HepG2 (cell line): ENCODE data around the gene CHCHD1. TPM values are rescaled to one million over a fixed set of nuclear protein-coding genes. Genes with fewer than 3 reads are reported as not detected.
A peak's percentile ranks its signal among the peaks of the same experiment; 100 is the strongest.

Source experiments
- AGO2 ChIP-seq: fragments of 200-400 bp; formaldehyde crosslinking; optimal IDR thresholded peaks from 2 replicates; pipeline ENCODE3; 2017; ENCODE audit warnings: mild to moderate bottlenecking, low read depth, low read length, moderate library complexity
- ATRX ChIP-seq: sonication (generic); formaldehyde crosslinking; IDR thresholded peaks from 2 replicates; pipeline ENCODE4 v1.4.0; 2020; ENCODE audit warnings: missing genetic modification reagents, borderline replicate concordance
- DR1 ChIP-seq: sonication (generic); formaldehyde crosslinking; IDR thresholded peaks from 2 replicates; pipeline ENCODE4 v1.8.0; 2021; ENCODE audit warnings: mild to moderate bottlenecking, missing genetic modification reagents, inconsistent platforms
- HNRNPUL1 ChIP-seq: fragments of 200-400 bp; formaldehyde crosslinking; IDR thresholded peaks from 2 replicates; pipeline ENCODE4 v1.6.1; 2017; ENCODE audit warnings: low read depth, mild to moderate bottlenecking, low read length, moderate library complexity
- KLF16 ChIP-seq, 2 experiments: sonication (generic) in 1 of 2; formaldehyde crosslinking in 1 of 2; IDR thresholded peaks; 2 replicates each; pipeline versions ENCODE4 v1.6.1 to v1.8.0; 2016 to 2023; ENCODE audit warnings: missing genetic modification reagents in 2 of 2, missing compliant biosample characterization in 1 of 2
- MAFF ChIP-seq: IDR thresholded peaks from 2 replicates; pipeline ENCODE4 v1.6.1; 2011; ENCODE audit warnings: low read depth, low read length, improper control_type of control experiment
- NBN ChIP-seq: fragments of 450-650 bp; conservative IDR thresholded peaks from 2 replicates; pipeline ENCODE4 v1.6.1; 2017
- RFX5 ChIP-seq: IDR thresholded peaks from 2 replicates; pipeline ENCODE4 v1.6.1; 2011; ENCODE audit warnings: low read depth, low read length, improper control_type of control experiment
- SATB2 ChIP-seq: sonication (generic); formaldehyde crosslinking; IDR thresholded peaks from 2 replicates; pipeline ENCODE4 v1.5.0; 2020; ENCODE audit warnings: missing genetic modification reagents
- SETDB1 ChIP-seq: sonication (generic); formaldehyde crosslinking; IDR thresholded peaks from 2 replicates; pipeline ENCODE4 v1.5.1; 2020; ENCODE audit warnings: missing genetic modification reagents, mild to moderate bottlenecking, borderline replicate concordance
- SP5 ChIP-seq: IDR thresholded peaks from 2 replicates; pipeline ENCODE4 v1.6.1; 2016; ENCODE audit warnings: low read depth, borderline replicate concordance
- SRF ChIP-seq: IDR thresholded peaks from 2 replicates; pipeline ENCODE4 v1.6.1; 2011; ENCODE audit warnings: mild to moderate bottlenecking, low read depth, low read length, moderate library complexity
- SSRP1 ChIP-seq: IDR thresholded peaks from 2 replicates; pipeline ENCODE4 v1.6.1; 2016; ENCODE audit warnings: control low read depth
- TAF15 ChIP-seq: fragments of 200-400 bp; formaldehyde crosslinking; IDR thresholded peaks from one replicate; pipeline ENCODE4 v1.6.1; 2018; ENCODE audit warnings: mild to moderate bottlenecking, low read depth, low read length; ENCODE audit not compliant: poor library complexity, severe bottlenecking
- ZBTB7B ChIP-seq: sonication (generic); formaldehyde crosslinking; IDR thresholded peaks from 2 replicates; pipeline ENCODE4 v1.4.0; 2020; ENCODE audit warnings: missing genetic modification reagents
- ZFAT ChIP-seq: sonication (generic); formaldehyde crosslinking; conservative IDR thresholded peaks from 2 replicates; pipeline ENCODE4 v1.8.1; 2023; ENCODE audit warnings: missing genetic modification reagents, inconsistent platforms
- ZFP36L1 ChIP-seq: sonication (generic); formaldehyde crosslinking; IDR thresholded peaks from 2 replicates; pipeline ENCODE4 v1.8.0; 2022; ENCODE audit warnings: mild to moderate bottlenecking, missing genetic modification reagents, moderate library complexity
- ZNF432 ChIP-seq: sonication (generic); formaldehyde crosslinking; IDR thresholded peaks from 2 replicates; pipeline ENCODE4 v1.5.0; 2020; ENCODE audit warnings: missing genetic modification reagents, mild to moderate bottlenecking, borderline replicate concordance
- ZNF44 ChIP-seq: sonication (generic); formaldehyde crosslinking; IDR thresholded peaks from 2 replicates; pipeline ENCODE4 v1.5.1; 2020; ENCODE audit warnings: mild to moderate bottlenecking, missing genetic modification reagents
- ZNF564 ChIP-seq: sonication (generic); formaldehyde crosslinking; IDR thresholded peaks from 2 replicates; pipeline ENCODE4 v1.8.1; 2023; ENCODE audit warnings: mild to moderate bottlenecking, missing genetic modification reagents
- ZNF589 ChIP-seq: sonication (generic); formaldehyde crosslinking; conservative IDR thresholded peaks from 2 replicates; pipeline ENCODE4 v1.8.0; 2022; ENCODE audit warnings: mild to moderate bottlenecking, moderate library complexity, missing genetic modification reagents
- ZNF678 ChIP-seq: sonication (generic); formaldehyde crosslinking; IDR thresholded peaks from 2 replicates; pipeline ENCODE4 v1.4.0; 2020; ENCODE audit warnings: mild to moderate bottlenecking, missing genetic modification reagents
- ZSCAN30 ChIP-seq: sonication (generic); formaldehyde crosslinking; IDR thresholded peaks from 2 replicates; pipeline ENCODE4 v1.5.0; 2020; ENCODE audit warnings: mild to moderate bottlenecking, missing genetic modification reagents
- polyA plus RNA-seq, 8 experiments: library from polyadenylated mRNA; depleted of rRNA in 3 of 8; stranded (reverse) in 7 of 8; unstranded in 1 of 8; fragments of >200 nt; fragmentation: Illumina TruSeq in 4 of 8; extraction: Trizol in 4 of 8; gene quantifications; 2 replicates each; pipeline versions ENCODE4 v1.2.1 to v1.2.3, GENCODE V29; 2011 to 2016; ENCODE audit warnings: low read depth in 4 of 8, missing spikeins in 1 of 8, mixed read lengths in 1 of 8; ENCODE audit not compliant: insufficient read depth in 1 of 8
- total RNA-seq, 5 experiments: library from RNA; depleted of rRNA; stranded (reverse); fragments of >200 nt; fragmentation: Illumina TruSeq; extraction: Trizol; gene quantifications; 2 replicates each; pipeline ENCODE4 v1.2.3, GENCODE V29; 2016; ENCODE audit warnings: low read depth in 1 of 5
- TF ChIP-seq, protein P1 (sequence below): sonication (generic); formaldehyde crosslinking; IDR thresholded peaks from 2 replicates; pipeline ENCODE4 v1.5.0; 2020; ENCODE audit warnings: mild to moderate bottlenecking, missing genetic modification reagents, moderate library complexity
- TF ChIP-seq, protein P2 (sequence below): sonication (generic); formaldehyde crosslinking; IDR thresholded peaks from 2 replicates; pipeline ENCODE4 v1.5.1; 2020; ENCODE audit warnings: missing genetic modification reagents, mild to moderate bottlenecking, borderline replicate concordance
- TF ChIP-seq, protein P3 (sequence below): fragments of 450-650 bp; IDR thresholded peaks from 2 replicates; pipeline ENCODE4 v1.6.1; 2017

The CHCHD1 gene
- total and polyA plus RNA-seq, 2 of the 13 experiments (the other 11 are each of a cell fraction or from before 2014, with no cell fraction given), result 36.9 to 71.2 TPM

GRCh38 chr10:73772281-73773151 lies 9.3 kb upstream of the CHCHD1 start (continued):
- TF ChIP-seq, protein P1, sequence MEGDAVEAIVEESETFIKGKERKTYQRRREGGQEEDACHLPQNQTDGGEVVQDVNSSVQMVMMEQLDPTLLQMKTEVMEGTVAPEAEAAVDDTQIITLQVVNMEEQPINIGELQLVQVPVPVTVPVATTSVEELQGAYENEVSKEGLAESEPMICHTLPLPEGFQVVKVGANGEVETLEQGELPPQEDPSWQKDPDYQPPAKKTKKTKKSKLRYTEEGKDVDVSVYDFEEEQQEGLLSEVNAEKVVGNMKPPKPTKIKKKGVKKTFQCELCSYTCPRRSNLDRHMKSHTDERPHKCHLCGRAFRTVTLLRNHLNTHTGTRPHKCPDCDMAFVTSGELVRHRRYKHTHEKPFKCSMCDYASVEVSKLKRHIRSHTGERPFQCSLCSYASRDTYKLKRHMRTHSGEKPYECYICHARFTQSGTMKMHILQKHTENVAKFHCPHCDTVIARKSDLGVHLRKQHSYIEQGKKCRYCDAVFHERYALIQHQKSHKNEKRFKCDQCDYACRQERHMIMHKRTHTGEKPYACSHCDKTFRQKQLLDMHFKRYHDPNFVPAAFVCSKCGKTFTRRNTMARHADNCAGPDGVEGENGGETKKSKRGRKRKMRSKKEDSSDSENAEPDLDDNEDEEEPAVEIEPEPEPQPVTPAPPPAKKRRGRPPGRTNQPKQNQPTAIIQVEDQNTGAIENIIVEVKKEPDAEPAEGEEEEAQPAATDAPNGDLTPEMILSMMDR, result peak; percentile 48
- TF ChIP-seq ATRX (CRISPR knock-in tag), result no peak
- TF ChIP-seq, protein P2, sequence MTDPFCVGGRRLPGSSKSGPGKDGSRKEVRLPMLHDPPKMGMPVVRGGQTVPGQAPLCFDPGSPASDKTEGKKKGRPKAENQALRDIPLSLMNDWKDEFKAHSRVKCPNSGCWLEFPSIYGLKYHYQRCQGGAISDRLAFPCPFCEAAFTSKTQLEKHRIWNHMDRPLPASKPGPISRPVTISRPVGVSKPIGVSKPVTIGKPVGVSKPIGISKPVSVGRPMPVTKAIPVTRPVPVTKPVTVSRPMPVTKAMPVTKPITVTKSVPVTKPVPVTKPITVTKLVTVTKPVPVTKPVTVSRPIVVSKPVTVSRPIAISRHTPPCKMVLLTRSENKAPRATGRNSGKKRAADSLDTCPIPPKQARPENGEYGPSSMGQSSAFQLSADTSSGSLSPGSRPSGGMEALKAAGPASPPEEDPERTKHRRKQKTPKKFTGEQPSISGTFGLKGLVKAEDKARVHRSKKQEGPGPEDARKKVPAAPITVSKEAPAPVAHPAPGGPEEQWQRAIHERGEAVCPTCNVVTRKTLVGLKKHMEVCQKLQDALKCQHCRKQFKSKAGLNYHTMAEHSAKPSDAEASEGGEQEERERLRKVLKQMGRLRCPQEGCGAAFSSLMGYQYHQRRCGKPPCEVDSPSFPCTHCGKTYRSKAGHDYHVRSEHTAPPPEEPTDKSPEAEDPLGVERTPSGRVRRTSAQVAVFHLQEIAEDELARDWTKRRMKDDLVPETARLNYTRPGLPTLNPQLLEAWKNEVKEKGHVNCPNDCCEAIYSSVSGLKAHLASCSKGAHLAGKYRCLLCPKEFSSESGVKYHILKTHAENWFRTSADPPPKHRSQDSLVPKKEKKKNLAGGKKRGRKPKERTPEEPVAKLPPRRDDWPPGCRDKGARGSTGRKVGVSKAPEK (CRISPR knock-in tag), result no peak
- no peak for TF ChIP-seq SRF
- no peak for TF ChIP-seq ZNF432 (CRISPR knock-in tag)
- TF ChIP-seq SETDB1, result no peak
- TF ChIP-seq ZNF44 (CRISPR knock-in tag), result 0 out of 2 replicates have a peak, but pooled peaks have one; percentile 50
- no peak for TF ChIP-seq RFX5
- TF ChIP-seq, protein P3, sequence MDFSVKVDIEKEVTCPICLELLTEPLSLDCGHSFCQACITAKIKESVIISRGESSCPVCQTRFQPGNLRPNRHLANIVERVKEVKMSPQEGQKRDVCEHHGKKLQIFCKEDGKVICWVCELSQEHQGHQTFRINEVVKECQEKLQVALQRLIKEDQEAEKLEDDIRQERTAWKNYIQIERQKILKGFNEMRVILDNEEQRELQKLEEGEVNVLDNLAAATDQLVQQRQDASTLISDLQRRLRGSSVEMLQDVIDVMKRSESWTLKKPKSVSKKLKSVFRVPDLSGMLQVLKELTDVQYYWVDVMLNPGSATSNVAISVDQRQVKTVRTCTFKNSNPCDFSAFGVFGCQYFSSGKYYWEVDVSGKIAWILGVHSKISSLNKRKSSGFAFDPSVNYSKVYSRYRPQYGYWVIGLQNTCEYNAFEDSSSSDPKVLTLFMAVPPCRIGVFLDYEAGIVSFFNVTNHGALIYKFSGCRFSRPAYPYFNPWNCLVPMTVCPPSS, result no peak
- peak; percentile 22; the same call in 1 of the 2 replicates for TF ChIP-seq DR1
- TF ChIP-seq HNRNPUL1, result 0 out of 2 replicates have a peak, but pooled peaks have one; percentile 19
- TF ChIP-seq ZNF564 (CRISPR knock-in tag), result no peak
- no peak for TF ChIP-seq NBN
- TF ChIP-seq SSRP1 (CRISPR knock-in tag), result no peak
- TF ChIP-seq TAF15, result no peak
- no peak for TF ChIP-seq MAFF
- no peak for TF ChIP-seq SATB2
- no peak for TF ChIP-seq ZBTB7B (CRISPR knock-in tag)
- TF ChIP-seq ZNF678 (CRISPR knock-in tag), result no peak
- TF ChIP-seq AGO2, result peak; percentile 98
- no peak for TF ChIP-seq ZFP36L1 (CRISPR knock-in tag)
- no peak for TF ChIP-seq ZFAT (CRISPR knock-in tag)
- no peak for TF ChIP-seq ZSCAN30 (CRISPR knock-in tag)
- TF ChIP-seq KLF16 (CRISPR knock-in tag; IDR thresholded peaks at IDR 0.05), result no peak; a peak in 1 of 4 replicates
- TF ChIP-seq ZNF589 (CRISPR knock-in tag), result no peak; the same call in 1 of the 2 replicates
- TF ChIP-seq SP5 (CRISPR knock-in tag), result 0 out of 2 replicates have a peak, but pooled peaks have one; percentile 8
